SK-N-SH (cell line): ENCODE results near the gene BICD2.

ENCODE experiments used
- CTCF ChIP-seq: fragments of 200-600 bp; sonication (generic); IDR thresholded peaks from 2 replicates; pipeline ENCODE4 v1.6.1; 2017; ENCODE audit warnings: antibody characterized with exemption, mild to moderate bottlenecking, moderate library complexity
- EP300 ChIP-seq, 2 experiments: IDR thresholded peaks; 2 replicates each; pipeline versions ENCODE4 v1.4.0 to v1.6.1; 2012; ENCODE audit warnings: borderline replicate concordance in 1 of 2, low read depth in 1 of 2, low read length in 1 of 2
- EZH2phosphoT487 ChIP-seq: fragments of 200-600 bp; sonication (generic); IDR thresholded peaks from 2 replicates; pipeline ENCODE4 v1.6.1; 2017; ENCODE audit warnings: low read depth, mixed run types, mild to moderate bottlenecking, antibody characterized with exemption, moderate library complexity, borderline replicate concordance
- FOXJ3 ChIP-seq: sonication (generic); formaldehyde crosslinking; IDR thresholded peaks from 2 replicates; pipeline ENCODE4 v1.5.1; 2020; ENCODE audit warnings: mild to moderate bottlenecking, missing genetic modification reagents
- IRF3 ChIP-seq: fragments of 150-350 bp; IDR thresholded peaks from 2 replicates; pipeline ENCODE4 v1.6.1; 2016; ENCODE audit warnings: mild to moderate bottlenecking, low read depth, low read length
- POLR2AphosphoS5 ChIP-seq: IDR thresholded peaks from 2 replicates; pipeline ENCODE4 v1.6.1; 2012; ENCODE audit warnings: low read depth, low read length
- ZBTB33 ChIP-seq: IDR thresholded peaks from 2 replicates; pipeline ENCODE4 v1.4.0; 2012; ENCODE audit warnings: low read depth, borderline replicate concordance

- TF ChIP-seq POLR2AphosphoS5 (peak; percentile 36; the same call in 1 of the 2 replicates), IRF3 (no peak), FOXJ3 (CRISPR knock-in tag) (no peak), CTCF (no peak), EZH2phosphoT487 (no peak), ZBTB33 (no peak), EP300 (IDR thresholded peaks at IDR 0.05; ENCODE audit: borderline replicate concordance in 1 of 2, low read depth in 1 of 2, low read length in 1 of 2) (no peak)
Measured at GRCh38 chr9:92668746-92669526, 95.7 kb downstream of the BICD2 start.
